GM12878 (cell line): ENCODE data around the gene DISC1.

Experiments
- MTA2 ChIP-seq: fragments of 450-650 bp; IDR thresholded peaks from 2 replicates; pipeline ENCODE4 v1.6.1; 2016; ENCODE audit warnings: low read depth, mild to moderate bottlenecking, moderate library complexity
- RFX5 ChIP-seq: IDR thresholded peaks from 2 replicates; pipeline ENCODE4 v1.6.1; 2011; ENCODE audit warnings: low read depth, low read length, improper control_type of control experiment
- SP1 ChIP-seq: IDR thresholded peaks from one replicate; pipeline ENCODE4 v1.6.1; 2011; ENCODE audit warnings: low read depth, low read length
- SRF ChIP-seq, 2 experiments: IDR thresholded peaks; 2 replicates each; pipeline ENCODE4 v1.6.1; 2011; ENCODE audit warnings: low read depth in 2 of 2, low read length in 2 of 2, mild to moderate bottlenecking in 1 of 2, moderate library complexity in 1 of 2
- TBL1XR1 ChIP-seq: IDR thresholded peaks from 2 replicates; pipeline ENCODE4 v1.6.1; 2012; ENCODE audit warnings: low read depth, low read length, improper control_type of control experiment
- TF ChIP-seq, protein P1 (sequence below), 3 experiments: IDR thresholded peaks in 2 of 3; conservative IDR thresholded peaks in 1 of 3; 2 replicates each; pipeline ENCODE4 v1.5.1; 2011; ENCODE audit warnings: low read depth in 3 of 3, low read length in 3 of 3, mild to moderate bottlenecking in 3 of 3, control low read depth in 2 of 3, moderate library complexity in 2 of 3, inconsistent platforms in 1 of 3, mixed read lengths in 1 of 3; ENCODE audit not compliant: control insufficient read depth in 2 of 3, insufficient read depth in 1 of 3; ENCODE audit errors: extremely low read depth in 1 of 3

DNA sequence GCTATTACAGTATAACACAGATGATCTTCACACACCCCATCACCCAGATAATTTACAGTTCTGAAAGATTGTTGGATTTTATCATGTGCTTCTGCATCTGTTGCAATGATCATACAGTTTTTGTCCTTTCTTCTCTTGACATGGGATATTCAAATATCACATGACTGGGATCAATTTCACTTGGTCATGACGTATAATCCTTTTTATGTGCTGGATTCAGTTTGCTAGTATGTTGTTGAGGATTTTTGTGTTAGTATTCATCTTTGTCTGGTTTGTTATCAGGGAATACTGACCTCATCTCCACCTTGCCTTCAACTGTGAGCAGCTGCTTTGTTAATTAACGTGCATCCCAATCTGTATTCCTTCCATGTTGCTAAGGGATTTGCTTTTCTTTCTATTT, 44.7 kb upstream of the DISC1 start:
- TF ChIP-seq, protein P1, sequence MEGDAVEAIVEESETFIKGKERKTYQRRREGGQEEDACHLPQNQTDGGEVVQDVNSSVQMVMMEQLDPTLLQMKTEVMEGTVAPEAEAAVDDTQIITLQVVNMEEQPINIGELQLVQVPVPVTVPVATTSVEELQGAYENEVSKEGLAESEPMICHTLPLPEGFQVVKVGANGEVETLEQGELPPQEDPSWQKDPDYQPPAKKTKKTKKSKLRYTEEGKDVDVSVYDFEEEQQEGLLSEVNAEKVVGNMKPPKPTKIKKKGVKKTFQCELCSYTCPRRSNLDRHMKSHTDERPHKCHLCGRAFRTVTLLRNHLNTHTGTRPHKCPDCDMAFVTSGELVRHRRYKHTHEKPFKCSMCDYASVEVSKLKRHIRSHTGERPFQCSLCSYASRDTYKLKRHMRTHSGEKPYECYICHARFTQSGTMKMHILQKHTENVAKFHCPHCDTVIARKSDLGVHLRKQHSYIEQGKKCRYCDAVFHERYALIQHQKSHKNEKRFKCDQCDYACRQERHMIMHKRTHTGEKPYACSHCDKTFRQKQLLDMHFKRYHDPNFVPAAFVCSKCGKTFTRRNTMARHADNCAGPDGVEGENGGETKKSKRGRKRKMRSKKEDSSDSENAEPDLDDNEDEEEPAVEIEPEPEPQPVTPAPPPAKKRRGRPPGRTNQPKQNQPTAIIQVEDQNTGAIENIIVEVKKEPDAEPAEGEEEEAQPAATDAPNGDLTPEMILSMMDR (IDR thresholded peaks at IDR 0.05 in 2 of 3, conservative IDR thresholded peaks at IDR 0.05 in 1 of 3; ENCODE audit: control insufficient read depth in 2 of 3, extremely low read depth in 1 of 3, insufficient read depth in 1 of 3, low read depth in 3 of 3, low read length in 3 of 3): no peak
- TF ChIP-seq RFX5 (no peak), TBL1XR1 (no peak), SP1 (no peak), MTA2 (no peak), SRF (IDR thresholded peaks at IDR 0.05; ENCODE audit: low read depth in 2 of 2, low read length in 2 of 2) (no peak)
